Measurements from ENCODE around the gene RGS17. TPM values are rescaled to one million over a fixed set of nuclear protein-coding genes. Genes with fewer than 3 reads are reported as not detected.

The RGS17 gene
- polyA plus RNA-seq, 3 donors from 2014 or later: 0.82 to 3.5 TPM; not detected in 1

GRCh38 chr6:153087436-153087835 lies 43.6 kb downstream of the RGS17 start:
- H3K27ac Mint-ChIP-seq: no peak overlapping the region
- peaks cover 0 to 5% (median 3%) of the 10 kb centered on the region in 3 donors for H3K27me3 Mint-ChIP-seq (ENCODE audit: low read depth in 3 of 3)
- no peak for DNase-seq
- H3K9me3 Mint-ChIP-seq: no peaks in the 10 kb centered on the region
- H3K4me3 Mint-ChIP-seq: no peak overlapping the region
- H3K4me1 Mint-ChIP-seq: peaks cover 0 to 4% of the 10 kb centered on the region in 2 donors
- H3K36me3 Mint-ChIP-seq: peaks cover 0 to 2% (median 0%) of the 10 kb centered on the region in 3 donors

GRCh38 chr6:153086225-153086990 lies 44.7 kb downstream of the RGS17 start:
- Mint-ChIP-seq H3K4me3 (no peak overlapping the region), H3K4me1 (peaks cover 0 to 4% of the 10 kb centered on the region in 2 donors), H3K27ac (no peak overlapping the region), H3K27me3 (ENCODE audit: low read depth in 3 of 3) (peaks cover 0 to 6% (median 5%) of the 10 kb centered on the region in 3 donors), H3K9me3 (no peaks in the 10 kb centered on the region), H3K36me3 (peaks cover 0 to 4% (median 0%) of the 10 kb centered on the region in 3 donors)
- no peak for DNase-seq

GRCh38 chr6:153085239-153085638 lies 45.8 kb downstream of the RGS17 start:
- Mint-ChIP-seq H3K9me3 (no peaks in the 10 kb centered on the region), H3K4me1 (peaks cover 0 to 4% of the 10 kb centered on the region in 2 donors), H3K4me3 (no peak overlapping the region), H3K36me3 (peaks cover 0 to 4% (median 0%) of the 10 kb centered on the region in 3 donors), H3K27me3 (ENCODE audit: low read depth in 3 of 3) (peaks cover 0 to 6% (median 6%) of the 10 kb centered on the region in 3 donors), H3K27ac (no peak overlapping the region)
- no peak for DNase-seq

GRCh38 chr6:153084393-153084792 lies 46.7 kb downstream of the RGS17 start:
- no peak for DNase-seq

GRCh38 chr6:153083869-153084268 lies 47.2 kb downstream of the RGS17 start:
- H3K27me3 Mint-ChIP-seq (ENCODE audit: low read depth in 3 of 3): peaks cover 0 to 6% (median 5%) of the 10 kb centered on the region in 3 donors
- no peak overlapping the region for H3K4me3 Mint-ChIP-seq
- H3K27ac Mint-ChIP-seq: no peak overlapping the region
- DNase-seq: no peak
- no peaks in the 10 kb centered on the region for H3K9me3 Mint-ChIP-seq
- H3K4me1 Mint-ChIP-seq: peaks cover 0 to 4% of the 10 kb centered on the region in 2 donors
- H3K36me3 Mint-ChIP-seq: peaks cover 0 to 4% (median 0%) of the 10 kb centered on the region in 3 donors

More at GRCh38 chr6:153084393-153084792, 46.7 kb downstream of the RGS17 start:
- H3K4me3 Mint-ChIP-seq: no peak overlapping the region
- no peak overlapping the region for H3K27ac Mint-ChIP-seq
- H3K4me1 Mint-ChIP-seq: peaks cover 0 to 4% of the 10 kb centered on the region in 2 donors
- peaks cover 0 to 4% (median 0%) of the 10 kb centered on the region in 3 donors for H3K36me3 Mint-ChIP-seq
- peaks cover 0 to 6% (median 5%) of the 10 kb centered on the region in 3 donors for H3K27me3 Mint-ChIP-seq (ENCODE audit: low read depth in 3 of 3)
- H3K9me3 Mint-ChIP-seq: no peaks in the 10 kb centered on the region

GRCh38 chr6:153081914-153082313 lies 49.2 kb downstream of the RGS17 start:
- H3K36me3 Mint-ChIP-seq: peaks cover 0 to 4% (median 0%) of the 10 kb centered on the region in 3 donors
- peaks cover 0 to 4% of the 10 kb centered on the region in 2 donors for H3K4me1 Mint-ChIP-seq
- peaks cover 0 to 5% (median 5%) of the 10 kb centered on the region in 3 donors for H3K27me3 Mint-ChIP-seq (ENCODE audit: low read depth in 3 of 3)
- H3K4me3 Mint-ChIP-seq: no peak overlapping the region
- no peaks in the 10 kb centered on the region for H3K9me3 Mint-ChIP-seq
- no peak for DNase-seq
- H3K27ac Mint-ChIP-seq: no peak overlapping the region

- Mint-ChIP-seq H3K4me3 (no peak overlapping the region), H3K4me1 (no peaks in the 10 kb centered on the region), H3K9me3 (no peaks in the 10 kb centered on the region), H3K27ac (no peak overlapping the region), H3K27me3 (ENCODE audit: low read depth in 3 of 3) (peaks cover 0 to 2% (median 0%) of the 10 kb centered on the region in 3 donors), H3K36me3 (no peaks in the 10 kb centered on the region)
- DNase-seq: no peak
These were observed 54.7 kb downstream of the RGS17 start for GRCh38 chr6:153076431-153076830.

GRCh38 chr6:153074761-153075160 lies 56.3 kb downstream of the RGS17 start:
- H3K4me3 Mint-ChIP-seq: no peak overlapping the region
- no peaks in the 10 kb centered on the region for H3K36me3 Mint-ChIP-seq
- H3K27me3 Mint-ChIP-seq (ENCODE audit: low read depth in 3 of 3): no peaks in the 10 kb centered on the region
- H3K27ac Mint-ChIP-seq: no peak overlapping the region
- no peaks in the 10 kb centered on the region for H3K9me3 Mint-ChIP-seq
- H3K4me1 Mint-ChIP-seq: no peaks in the 10 kb centered on the region
- no peak for DNase-seq

GRCh38 chr6:153073841-153074240 lies 57.2 kb downstream of the RGS17 start:
- H3K27ac Mint-ChIP-seq: no peak overlapping the region
- H3K9me3 Mint-ChIP-seq: no peaks in the 10 kb centered on the region
- peaks cover 0 to 2% of the 10 kb centered on the region in 2 donors for H3K4me1 Mint-ChIP-seq
- H3K4me3 Mint-ChIP-seq: no peak overlapping the region
- no peaks in the 10 kb centered on the region for H3K36me3 Mint-ChIP-seq
- no peaks in the 10 kb centered on the region for H3K27me3 Mint-ChIP-seq (ENCODE audit: low read depth in 3 of 3)
- DNase-seq: no peak

GRCh38 chr6:153070756-153071155 lies 60.3 kb downstream of the RGS17 start:
- Mint-ChIP-seq H3K27me3 (ENCODE audit: low read depth in 3 of 3) (peaks cover 0 to 6% (median 0%) of the 10 kb centered on the region in 3 donors), H3K4me3 (no peak overlapping the region), H3K9me3 (peaks cover 0 to 2% (median 0%) of the 10 kb centered on the region in 6 donors), H3K27ac (no peak overlapping the region), H3K4me1 (peaks cover 0 to 2% of the 10 kb centered on the region in 2 donors), H3K36me3 (peaks cover 0 to 3% (median 0%) of the 10 kb centered on the region in 3 donors)
- DNase-seq: no peak

GRCh38 chr6:153069897-153070296 lies 61.2 kb downstream of the RGS17 start:
- Mint-ChIP-seq H3K4me1 (peaks cover 0 to 2% of the 10 kb centered on the region in 2 donors), H3K27ac (no peak overlapping the region)

GRCh38 chr6:153065222-153065621 lies 65.9 kb downstream of the RGS17 start:
- no peak for DNase-seq
- Mint-ChIP-seq H3K4me3 (no peak overlapping the region), H3K9me3 (peaks cover 0 to 13% (median 7%) of the 10 kb centered on the region in 6 donors), H3K36me3 (peaks cover 3 to 6% (median 5%) of the 10 kb centered on the region in 3 donors), H3K27ac (no peak overlapping the region), H3K27me3 (ENCODE audit: low read depth in 3 of 3) (peaks cover 1 to 10% (median 7%) of the 10 kb centered on the region in 3 donors), H3K4me1 (peaks cover 3 to 4% of the 10 kb centered on the region in 2 donors)

More at GRCh38 chr6:153069897-153070296, 61.2 kb downstream of the RGS17 start:
- Mint-ChIP-seq H3K36me3 (peaks cover 0 to 3% (median 0%) of the 10 kb centered on the region in 3 donors), H3K27me3 (ENCODE audit: low read depth in 3 of 3) (peaks cover 0 to 8% (median 1%) of the 10 kb centered on the region in 3 donors), H3K4me3 (no peak overlapping the region), H3K9me3 (peaks cover 0 to 3% (median 0%) of the 10 kb centered on the region in 6 donors)
- no peak for DNase-seq

GRCh38 chr6:153063936-153064335 lies 67.1 kb downstream of the RGS17 start:
- Mint-ChIP-seq H3K27ac (no peak overlapping the region), H3K9me3 (peaks cover 0 to 13% (median 7%) of the 10 kb centered on the region in 6 donors), H3K36me3 (peaks cover 3 to 6% (median 5%) of the 10 kb centered on the region in 3 donors), H3K4me3 (no peak overlapping the region), H3K4me1 (peaks cover 7 to 16% of the 10 kb centered on the region in 2 donors), H3K27me3 (ENCODE audit: low read depth in 3 of 3) (peaks cover 1 to 10% (median 7%) of the 10 kb centered on the region in 3 donors)
- DNase-seq: no peak

- Mint-ChIP-seq H3K36me3 (peaks cover 0 to 6% (median 5%) of the 10 kb centered on the region in 3 donors), H3K4me3 (no peak overlapping the region), H3K9me3 (peaks cover 0 to 13% (median 7%) of the 10 kb centered on the region in 6 donors), H3K27ac (no peak overlapping the region), H3K27me3 (ENCODE audit: low read depth in 3 of 3) (peaks cover 1 to 8% (median 7%) of the 10 kb centered on the region in 3 donors), H3K4me1 (peaks cover 7 to 16% of the 10 kb centered on the region in 2 donors)
- no peak for DNase-seq
These were observed 68.6 kb downstream of the RGS17 start for GRCh38 chr6:153062516-153062915.
